ENCODE results near the gene ZBTB14. TPM values are rescaled to one million over a fixed set of nuclear protein-coding genes. Genes with fewer than 3 reads are reported as not detected.

Gene ZBTB14
- total RNA-seq, 1 donor from 2014 or later = 14.1 TPM

DNA sequence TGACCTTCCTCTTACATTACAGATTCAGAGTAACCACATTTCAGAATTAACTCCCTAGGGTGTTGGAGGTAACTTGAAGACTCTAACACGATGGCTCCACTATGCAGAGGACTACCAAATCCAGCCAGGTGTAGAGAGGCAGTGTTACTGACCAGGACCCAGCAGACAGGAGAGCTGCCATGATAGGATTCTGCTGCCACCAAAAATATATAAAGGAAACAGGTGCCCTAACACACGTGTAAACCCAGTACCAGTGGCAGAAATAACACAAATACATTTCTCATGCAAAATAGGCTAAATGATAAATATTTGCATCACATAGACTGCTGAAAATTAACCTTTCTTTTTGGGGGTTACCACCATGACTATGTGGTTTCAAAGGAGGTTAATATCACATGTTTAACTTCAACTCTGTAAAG is 7.0 kb downstream of the ZBTB14 start:
- DNase-seq (ENCODE audit: low spot score) = no peak

GRCh38 chr18:5287854-5288253 is 7.7 kb downstream of the ZBTB14 start:
- no peak for DNase-seq (ENCODE audit: low spot score)

GRCh38 chr18:5286525-5286924 is 9.0 kb downstream of the ZBTB14 start:
- no peak for DNase-seq (ENCODE audit: low spot score)

DNA sequence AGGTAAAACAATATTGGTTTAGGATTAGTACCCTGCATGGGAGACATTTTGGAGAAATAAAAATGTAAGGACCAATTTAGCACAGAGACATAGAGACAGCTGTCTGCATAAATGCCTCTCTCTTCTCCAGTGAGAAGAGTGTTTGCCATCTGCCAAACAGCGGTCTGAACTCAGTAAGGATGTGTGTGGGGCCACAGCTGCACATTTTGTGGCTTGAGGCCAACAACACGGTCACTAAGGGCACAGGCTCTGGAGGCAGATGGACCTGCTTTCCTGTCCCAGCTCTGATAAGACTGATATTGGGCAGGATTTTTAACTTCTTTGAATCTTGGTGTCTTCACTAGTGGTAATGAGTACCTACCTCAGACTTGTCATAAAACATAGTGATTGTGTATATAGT is 10.2 kb downstream of the ZBTB14 start:
- no peak for DNase-seq (ENCODE audit: low spot score)

- DNase-seq (ENCODE audit: low spot score) = no peak
Observed at GRCh38 chr18:5284808-5285207, 10.7 kb downstream of the ZBTB14 start.

DNA sequence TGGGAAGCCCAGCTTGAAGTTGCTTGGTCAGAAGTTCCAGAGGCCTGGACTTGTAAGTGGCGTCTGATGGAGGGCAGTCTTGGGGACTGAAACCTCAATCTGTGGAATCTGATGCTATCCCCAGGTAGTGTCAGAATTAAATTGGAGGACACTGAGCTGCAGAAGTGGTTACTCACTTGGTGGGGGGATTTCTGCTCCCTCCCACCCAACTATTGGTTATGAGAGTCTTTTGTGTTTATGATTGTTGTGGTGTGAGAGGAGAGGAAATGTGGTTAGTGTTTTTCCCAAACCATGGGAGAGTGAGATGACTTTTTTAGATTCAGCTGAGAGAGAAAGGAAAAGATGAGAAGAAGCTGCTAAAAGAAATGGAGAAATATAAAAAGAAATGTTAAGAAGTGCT is 12.8 kb downstream of the ZBTB14 start:
- DNase-seq (ENCODE audit: low spot score) = no peak

DNA sequence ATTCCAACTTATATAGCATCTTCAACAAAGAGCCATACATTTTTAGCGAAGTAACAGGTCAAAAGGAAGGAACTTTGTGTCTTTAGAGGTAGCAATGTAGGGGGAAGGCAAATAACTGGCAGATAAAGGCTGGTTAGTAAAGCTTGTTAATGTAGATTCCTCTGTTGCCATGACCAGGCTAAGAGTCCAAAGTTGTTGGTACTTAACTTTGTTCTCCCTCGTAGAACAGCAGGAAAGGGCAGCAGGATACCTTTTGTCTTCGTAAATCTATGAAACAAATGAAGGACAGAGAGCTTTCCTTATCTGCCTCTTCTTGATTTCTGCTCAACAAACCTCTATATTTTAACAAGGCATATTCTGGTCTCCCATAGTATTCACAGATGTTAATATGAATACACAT is 18.6 kb downstream of the ZBTB14 start:
- no peak for DNase-seq (ENCODE audit: low spot score)

DNA sequence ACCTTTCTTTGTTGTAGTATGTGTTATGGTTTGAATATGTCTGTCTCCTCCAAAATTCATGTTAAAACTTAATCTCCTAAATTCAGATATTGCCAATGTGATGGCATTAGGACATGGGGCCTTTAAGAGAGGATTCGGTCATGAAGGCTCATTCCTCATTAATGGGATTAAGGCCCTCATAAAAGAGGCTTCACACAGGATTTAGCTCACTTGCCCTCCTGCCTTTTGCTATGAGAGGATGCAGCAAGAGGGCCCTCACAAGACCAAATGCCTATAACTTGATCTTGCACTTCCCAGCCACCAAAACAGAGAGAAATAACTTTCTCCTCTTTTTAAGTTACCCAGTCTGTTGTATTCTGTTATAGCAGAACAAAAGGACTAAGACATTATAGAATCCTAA is 19.7 kb downstream of the ZBTB14 start:
- no peak for DNase-seq (ENCODE audit: low spot score)

DNA sequence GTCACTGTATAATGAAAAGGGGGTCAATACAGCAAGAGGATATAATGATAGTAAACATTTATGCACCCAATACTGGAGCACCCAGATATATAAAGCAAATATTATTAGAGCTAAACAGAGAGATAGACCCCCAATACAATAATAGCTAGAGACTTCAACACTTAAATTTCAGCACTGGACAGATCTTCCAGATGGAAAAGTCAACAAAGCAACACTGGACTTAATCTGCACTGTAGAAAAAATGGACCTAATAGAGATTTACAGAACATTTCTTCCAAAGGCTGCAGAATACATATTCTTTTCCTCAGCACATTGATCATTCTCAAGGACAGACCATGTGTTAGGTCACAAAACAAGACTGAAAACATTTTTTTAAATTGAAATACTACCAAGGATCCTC is 26.7 kb downstream of the ZBTB14 start:
- no peak for DNase-seq (ENCODE audit: low spot score)

GRCh38 chr18:5266721-5267120 is 28.8 kb downstream of the ZBTB14 start:
- DNase-seq (ENCODE audit: low spot score) = no peak

DNA sequence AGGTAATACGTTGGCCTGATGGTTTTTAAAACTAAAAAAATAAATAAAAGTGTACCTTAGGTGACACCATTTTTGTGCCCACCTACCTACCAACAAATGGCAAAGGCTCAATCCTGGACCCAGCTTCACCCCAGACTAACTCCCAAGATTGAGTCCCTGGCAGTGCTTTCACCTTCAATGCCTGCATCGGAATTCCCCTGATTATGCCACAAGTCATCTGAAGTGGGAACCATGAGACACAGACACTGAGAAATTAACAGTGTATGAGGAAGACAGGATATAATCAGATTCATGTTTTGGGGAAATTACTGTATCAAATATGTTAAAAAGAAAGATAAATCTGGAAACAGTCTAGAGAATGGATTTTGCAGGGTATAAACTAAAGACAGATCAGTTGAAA is 41.6 kb downstream of the ZBTB14 start:
- DNase-seq (ENCODE audit: low spot score) = no peak

- DNase-seq (ENCODE audit: low spot score) = no peak
Observed at GRCh38 chr18:5251117-5251516, 44.4 kb downstream of the ZBTB14 start.

DNA sequence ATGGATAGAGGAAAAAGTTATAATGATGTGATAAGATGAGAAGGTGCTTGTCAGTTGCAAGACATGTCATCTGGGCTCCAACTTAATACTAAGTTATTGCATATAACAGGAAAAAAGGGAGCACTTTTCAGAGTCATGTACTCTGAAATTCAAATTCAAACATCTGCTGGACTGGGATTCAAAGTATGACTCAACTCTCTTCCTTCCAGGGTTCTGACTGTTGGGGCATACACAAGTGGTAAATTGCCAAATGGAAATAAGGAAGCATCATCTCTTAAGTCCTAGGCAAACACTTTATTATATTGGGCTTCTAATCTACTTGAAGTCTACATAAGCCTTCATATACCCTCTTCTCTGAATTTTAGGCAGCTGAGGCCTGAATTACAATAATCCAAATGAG is 44.9 kb downstream of the ZBTB14 start:
- no peak for DNase-seq (ENCODE audit: low spot score)

DNA sequence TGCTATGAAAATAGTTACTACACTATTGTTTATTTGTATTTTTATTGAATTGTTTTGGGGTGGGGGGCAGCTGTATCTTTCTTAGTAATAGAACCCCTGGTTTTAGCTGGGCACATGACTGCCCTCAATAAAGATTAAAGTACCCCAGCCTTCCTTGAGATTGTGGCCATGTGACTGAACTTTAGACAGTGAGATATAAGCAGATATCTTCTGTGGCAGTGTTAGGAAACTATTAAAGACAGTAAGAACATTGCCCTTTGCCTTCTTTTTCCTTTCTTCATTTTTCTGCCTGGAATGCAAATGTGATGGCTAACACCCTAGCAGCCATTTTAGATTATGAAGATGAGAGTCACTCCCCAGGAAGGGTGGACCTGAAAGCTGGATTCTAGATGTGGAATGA is 50.6 kb downstream of the ZBTB14 start:
- DNase-seq (ENCODE audit: low spot score) = no peak

GRCh38 chr18:5239447-5239846 is 56.1 kb downstream of the ZBTB14 start:
- no peak for DNase-seq (ENCODE audit: low spot score)

Other genes with a start within 250 kb of the ZBTB14 start
- not detected for gene AKAIN1, start 98.5 kb downstream of the ZBTB14 start, total RNA-seq
- 34.0 TPM for gene EPB41L3, start 248.3 kb upstream of the ZBTB14 start, total RNA-seq